HG03457 (cell line): ENCODE measurements around the gene KRTAP5-4.
"Not testable (repeated sequence)": the region's sequence is repeated elsewhere in the genome, so short reads cannot be mapped to it uniquely, and the experiment has no call there.

Experiments
- ATAC-seq: cut with Tn5 transposase; IDR thresholded peaks from one replicate; pipeline ENCODE4 v1.9.1; 2021; ENCODE audit warnings: moderate number of reproducible peaks; ENCODE audit not compliant: unreplicated experiment

Gene KRTAP5-4

DNA sequence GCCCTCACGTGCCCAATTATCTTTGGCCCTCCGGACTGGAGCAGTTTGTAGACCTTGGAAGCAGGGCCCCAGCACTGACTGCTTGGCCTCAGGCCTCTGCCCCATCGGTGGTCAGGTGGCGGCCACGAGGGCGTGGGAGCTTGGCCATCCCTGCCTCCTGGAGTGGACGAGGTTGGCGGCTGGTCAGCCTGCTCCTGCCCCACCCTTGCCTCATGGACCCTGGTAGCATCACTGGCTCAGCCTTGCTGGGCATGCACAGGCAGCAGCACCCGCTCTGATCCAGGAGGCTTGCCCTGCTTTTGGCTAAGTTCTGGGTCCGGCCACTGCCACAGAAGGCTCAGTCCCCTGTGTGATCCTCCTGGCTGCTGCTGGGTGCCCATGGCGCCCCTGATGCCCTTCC is 17.8 kb downstream of the KRTAP5-4 start:
- no peak for ATAC-seq

DNA sequence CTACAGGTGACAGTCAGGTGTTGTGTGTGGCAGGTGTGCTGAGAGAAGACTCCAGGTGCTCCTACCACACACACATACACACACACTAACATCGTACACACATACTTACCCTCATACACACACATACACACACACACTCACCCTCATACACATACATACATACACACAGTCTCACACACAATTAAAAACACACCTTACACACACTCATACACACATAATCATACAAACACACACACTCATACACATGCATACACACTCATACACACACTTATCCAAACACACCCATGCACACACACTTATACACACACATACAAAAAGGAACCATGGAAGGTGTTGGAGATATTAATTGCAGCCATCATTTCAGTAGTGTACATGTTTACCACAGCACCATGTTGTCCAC is 18.3 kb downstream of the KRTAP5-4 start:
- ATAC-seq, result no peak

DNA sequence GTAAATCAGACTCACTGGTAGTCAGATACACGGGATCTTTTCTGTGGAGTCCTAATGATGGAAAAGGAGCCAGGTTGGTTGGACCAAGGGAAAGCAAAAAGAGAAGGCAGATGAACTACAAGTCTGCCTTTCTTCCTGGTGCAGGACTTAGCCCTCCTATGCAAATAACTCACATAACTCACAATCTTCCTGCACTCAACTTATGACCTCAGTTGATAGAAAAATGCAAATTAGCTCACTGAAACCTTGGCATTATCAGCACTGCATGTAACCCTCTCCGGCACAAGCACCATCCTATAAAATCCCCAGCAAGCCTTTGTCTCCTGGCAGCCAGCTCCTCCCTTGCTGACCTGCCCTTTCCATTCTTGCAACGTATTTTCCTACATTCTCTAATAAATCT is 20.3 kb downstream of the KRTAP5-4 start:
- not testable (repeated sequence) for ATAC-seq

DNA sequence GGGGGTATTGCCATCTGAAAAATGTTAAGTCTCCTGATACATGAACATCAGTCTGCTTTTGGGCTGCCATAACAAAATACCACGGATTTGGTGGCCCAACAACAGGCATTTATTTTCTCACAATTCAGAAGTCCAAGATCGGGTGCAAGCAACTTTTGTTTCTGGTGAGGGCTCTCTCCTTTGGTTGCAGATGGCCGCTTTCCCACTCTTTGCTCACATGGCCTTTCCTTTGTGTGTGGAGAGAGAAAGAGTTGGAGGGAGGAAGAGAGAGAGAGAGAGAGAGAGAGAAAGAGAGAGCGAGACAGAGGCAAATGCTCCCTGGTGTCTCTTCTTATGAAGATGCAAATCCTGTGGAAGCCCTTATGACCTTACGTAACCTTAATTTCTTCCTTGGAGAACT is 21.3 kb downstream of the KRTAP5-4 start:
- ATAC-seq, result no peak

DNA sequence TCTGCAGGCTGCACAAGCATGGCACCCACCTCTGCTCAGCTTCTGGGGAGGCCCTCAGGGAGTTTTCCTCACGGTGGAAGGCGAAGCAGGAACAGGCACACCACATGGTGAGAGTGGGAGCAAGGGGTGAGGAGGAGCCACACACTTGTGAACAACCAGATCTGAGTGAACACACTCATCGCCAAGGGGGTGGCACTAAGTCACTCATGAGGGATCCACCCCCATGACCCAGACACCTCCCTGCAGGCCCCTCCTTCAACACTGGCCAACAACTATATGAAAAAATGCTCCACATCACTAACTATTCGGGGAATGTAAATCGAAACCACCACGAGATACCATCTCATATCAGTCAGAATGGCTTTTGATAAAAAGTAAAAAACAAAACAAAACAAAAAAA is 23.1 kb downstream of the KRTAP5-4 start:
- ATAC-seq, result no peak

DNA sequence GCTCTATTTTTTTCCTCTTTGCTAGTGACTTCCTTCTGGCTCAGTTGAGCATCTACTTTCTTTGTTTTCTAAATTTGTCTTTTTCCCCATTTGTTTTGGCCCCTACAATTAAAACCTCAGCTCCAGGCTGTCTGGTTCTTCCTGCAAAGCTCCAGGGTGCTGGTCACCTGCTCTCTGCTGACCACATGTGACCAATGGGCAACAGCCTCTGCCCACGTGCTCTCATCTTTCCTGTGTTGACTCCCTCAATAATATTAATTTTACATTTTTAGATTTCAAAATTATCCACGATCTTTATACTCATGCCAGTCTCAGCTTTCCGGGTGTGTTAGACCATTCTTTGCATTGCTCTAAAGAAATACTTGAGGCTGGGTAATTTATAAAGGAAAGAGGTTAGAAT is 23.5 kb downstream of the KRTAP5-4 start:
- ATAC-seq, result not testable (repeated sequence)

DNA sequence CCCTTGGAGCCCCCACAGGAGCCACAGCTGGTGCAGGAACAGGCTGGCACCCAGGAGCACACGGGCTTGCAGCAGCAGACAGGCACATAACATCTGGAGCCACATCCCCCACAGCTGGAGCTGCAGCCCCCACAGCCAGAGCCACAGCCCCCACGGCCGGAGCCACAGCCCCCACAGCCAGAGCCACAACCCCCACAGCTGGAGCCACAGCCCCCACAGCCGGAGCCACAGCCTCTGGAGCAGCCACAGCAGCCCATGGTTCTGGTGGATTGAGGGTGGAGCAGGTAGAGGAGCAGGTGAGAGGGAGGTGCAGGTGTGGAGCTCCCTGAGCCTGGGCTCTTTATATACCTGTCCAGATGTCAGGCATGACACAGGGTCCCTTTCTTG is 24.0 kb downstream of the KRTAP5-4 start, which contains the start of gene KRTAP5-2:
TSS of gene KRTAP5-2 (minus strand) at position 301 of the 387 bp plus-strand sequence. CDS start at position 257, 44 bp downstream.
- ATAC-seq, result no peak

DNA sequence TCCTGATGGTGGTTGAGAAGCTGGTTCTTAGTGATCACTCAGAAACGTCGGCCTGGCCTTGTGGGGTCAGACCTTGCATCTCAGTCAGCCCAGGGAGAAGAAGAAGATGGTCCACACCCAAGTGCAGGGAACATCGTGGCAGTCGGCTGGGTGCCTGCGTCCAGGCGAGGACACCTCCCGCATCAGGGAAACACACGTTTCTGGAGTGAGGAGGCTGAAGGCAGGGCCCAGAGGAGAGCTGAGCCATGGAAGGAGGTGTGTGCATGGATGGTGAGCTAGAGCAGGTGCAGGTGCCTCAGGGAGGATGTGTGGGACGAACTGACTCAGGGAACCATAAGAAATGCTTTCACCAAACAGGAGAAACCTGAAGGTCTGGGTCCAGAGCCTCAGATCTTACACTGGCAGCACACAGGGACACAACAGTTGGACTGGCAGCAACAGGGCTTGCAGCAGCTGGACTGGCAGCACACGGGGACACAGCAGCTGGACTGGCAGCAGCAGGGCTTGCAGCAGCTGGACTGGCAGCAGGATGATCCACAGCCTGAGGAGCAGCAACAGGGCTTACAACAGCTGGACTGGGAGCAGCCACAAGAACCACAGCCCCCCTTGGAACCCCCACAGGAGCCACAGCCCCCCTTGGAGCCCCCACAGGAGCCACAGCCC is 24.5 kb downstream of the KRTAP5-4 start:
- ATAC-seq, result no peak

DNA sequence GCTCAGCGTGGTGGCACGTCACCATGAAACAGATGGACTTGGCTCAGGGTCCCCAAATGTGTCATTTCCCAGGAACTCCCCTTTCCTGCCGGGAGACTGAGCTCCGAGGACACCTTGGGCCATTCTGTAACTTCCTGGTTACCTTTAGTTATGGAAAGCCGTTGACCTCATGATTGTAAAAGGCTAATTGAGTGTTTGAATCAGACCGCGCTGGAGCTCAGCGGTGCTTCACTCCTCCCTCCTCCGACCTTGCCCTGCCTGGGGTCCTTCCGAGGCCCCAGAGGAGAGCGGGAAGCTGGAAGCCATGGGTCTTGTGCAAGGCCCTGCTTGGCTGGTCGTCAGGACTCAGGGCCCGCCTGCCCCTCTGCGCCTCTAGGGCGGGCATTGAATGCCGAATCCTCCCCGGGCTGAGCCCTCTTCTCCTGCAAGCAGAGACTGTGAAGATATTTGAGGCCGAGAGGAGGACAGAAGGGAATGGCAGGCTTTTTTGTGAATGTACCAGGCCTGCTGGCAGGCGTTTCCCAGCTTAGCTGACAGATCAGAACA is 25.3 kb downstream of the KRTAP5-4 start:
- not testable (repeated sequence) for ATAC-seq

DNA sequence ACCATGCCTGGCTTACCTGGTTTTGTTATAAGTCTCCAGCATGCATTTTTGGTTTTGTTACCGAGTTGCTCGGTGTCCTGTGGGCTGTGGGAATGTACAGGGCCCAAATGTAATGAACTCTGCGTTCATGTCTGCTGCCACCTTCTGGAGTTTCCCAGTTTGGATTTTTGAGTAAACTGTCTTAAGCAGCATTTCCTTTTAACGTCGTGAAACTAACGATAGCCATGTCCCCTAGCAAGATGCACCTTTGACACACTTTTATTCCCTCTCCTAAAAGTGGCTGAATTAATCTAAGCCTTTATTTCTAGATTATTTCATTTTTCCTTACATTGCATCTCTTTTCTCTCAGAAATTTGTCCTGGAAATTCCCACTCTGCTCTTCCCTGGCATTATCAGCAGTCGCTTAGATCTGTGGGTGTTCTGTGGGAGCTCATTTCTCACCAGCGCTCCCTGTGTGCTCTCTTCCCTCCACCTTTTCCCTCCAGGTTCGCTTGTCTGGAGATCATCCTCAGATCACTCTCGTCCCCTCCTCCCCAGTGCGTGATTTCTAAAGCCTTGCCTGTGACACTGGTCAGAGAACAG is 25.9 kb downstream of the KRTAP5-4 start:
- not testable (repeated sequence) for ATAC-seq

DNA sequence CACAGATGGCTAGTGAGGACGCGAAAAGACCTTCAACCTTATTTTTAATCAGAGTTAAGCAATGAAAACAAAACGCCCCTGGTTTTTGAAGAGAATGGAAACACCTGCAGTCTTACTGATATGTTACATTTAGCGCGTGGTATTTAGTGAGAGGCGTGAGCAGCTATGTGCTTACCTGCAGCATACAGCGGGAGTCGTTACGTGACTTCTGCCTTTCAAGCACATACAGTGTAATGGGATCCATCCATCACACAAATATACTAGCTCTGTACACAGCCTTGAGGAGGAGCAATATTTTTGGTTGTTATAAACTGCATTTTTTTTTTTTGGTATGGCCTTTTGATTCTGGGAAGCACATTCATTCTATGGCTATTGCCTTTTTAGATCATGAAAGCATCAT is 29.3 kb downstream of the KRTAP5-4 start:
- no peak for ATAC-seq

DNA sequence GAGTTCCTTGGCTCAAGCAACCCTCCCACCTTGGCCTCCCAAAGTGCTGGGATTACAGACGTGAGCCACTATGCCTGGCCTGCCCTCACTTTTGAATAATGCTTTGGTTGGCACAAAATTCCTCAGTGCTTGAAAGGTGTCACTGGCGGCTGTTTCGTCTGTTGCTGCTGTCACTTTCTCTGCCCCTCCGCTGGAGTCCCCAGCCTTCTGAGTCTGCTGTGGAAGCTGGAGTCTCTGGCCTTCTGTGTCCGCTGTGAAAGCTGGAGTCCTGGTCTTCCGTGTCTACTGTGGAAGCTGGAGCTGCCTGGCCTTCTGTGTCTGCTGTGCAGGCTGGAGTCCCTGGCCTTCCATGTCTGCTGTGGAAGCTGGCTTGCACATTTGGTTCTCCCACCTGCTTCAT is 31.9 kb downstream of the KRTAP5-4 start:
- ATAC-seq, result no peak

DNA sequence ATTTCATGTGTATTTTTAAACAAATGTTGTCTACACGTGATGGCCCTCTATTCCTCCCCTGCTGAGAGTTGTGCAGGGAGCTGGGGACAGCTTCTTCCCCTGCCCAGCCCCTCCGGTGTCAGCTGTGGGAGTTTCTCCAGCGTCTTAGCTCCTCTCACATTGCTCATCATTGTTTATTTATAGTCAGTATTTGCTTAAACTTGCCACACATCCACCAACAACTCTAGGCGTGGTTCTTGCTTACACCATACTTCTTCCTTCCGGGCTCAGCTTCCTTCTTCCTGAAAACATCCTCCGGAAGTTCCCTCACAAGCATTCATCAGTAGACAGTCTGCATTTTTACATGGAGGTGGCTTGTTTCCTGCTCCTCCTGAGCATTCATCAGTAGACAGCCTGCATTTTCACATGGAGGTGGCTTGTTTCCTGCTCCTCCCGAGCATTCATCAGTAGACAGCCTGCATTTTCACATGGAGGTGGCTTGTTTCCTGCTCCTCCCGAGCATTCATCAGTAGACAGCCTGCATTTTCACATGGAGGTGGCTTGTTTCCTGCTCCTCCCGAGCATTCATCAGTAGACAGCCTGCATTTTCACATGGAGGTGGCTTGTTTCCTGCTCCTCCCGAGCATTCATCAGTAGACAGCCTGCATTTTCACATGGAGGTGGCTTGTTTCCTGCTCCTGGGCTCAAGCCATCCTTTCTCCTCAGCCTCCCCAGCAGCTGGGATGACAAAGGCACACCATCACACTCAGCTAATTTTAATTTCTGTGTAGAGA is 32.6 kb downstream of the KRTAP5-4 start:
- not testable (repeated sequence) for ATAC-seq

DNA sequence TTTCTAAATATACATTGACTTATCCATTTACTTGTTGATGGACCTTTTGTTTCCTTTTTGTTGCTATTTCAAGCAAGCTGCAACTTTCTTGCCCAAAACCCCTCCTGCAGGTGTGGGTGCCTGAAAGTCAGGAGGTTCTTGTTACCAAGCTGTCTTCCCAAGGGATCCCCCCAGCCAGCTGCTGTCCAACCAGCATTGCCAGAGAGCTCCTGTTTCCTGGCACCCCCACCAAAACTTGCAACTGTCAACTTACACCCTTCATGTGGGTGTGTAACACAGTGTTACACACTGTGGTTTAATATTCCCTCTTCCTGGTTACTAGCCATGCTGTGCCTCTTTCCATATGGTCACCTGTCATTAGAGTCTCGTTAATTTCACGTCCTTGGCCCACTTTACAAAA is 35.2 kb downstream of the KRTAP5-4 start:
- ATAC-seq, result no peak

DNA sequence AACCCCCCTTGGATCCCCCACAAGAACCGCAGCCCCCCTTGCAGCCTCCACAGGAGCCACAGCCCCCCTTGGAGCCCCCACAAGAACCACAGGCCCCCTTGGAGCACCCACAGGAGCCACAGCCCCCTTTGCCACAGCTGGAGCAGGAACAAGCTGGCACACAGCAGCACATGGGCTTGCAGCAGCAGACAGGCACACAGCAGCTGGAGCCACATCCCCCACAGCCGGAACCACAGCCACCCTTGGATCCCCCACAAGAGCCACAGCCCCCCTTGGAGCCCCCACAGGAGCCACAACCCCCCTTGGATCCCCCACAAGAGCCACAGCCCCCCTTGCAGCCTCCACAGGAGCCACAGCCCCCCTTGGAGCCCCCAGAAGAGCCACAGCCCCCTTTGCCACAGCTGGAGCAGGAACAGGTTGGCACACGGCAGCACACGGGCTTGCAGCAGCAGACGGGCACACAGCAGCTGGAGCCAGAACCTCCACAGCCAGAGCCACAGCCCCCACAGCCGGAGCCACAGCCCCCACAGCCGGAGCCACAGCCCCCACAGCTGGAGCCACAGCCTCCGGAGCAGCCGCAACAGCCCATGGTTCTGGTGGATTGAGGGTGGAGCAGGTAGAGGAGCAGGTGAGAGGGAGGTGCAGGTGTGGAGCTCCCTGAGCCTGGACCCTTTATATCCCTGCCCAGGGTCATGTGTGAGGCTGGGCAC is 37.1 kb downstream of the KRTAP5-4 start, which contains the start of gene KRTAP5-1:
TSS of gene KRTAP5-1 (minus strand) at position 623 of the 710 bp plus-strand sequence. CDS start at position 589, 34 bp downstream.
- not testable (repeated sequence) for ATAC-seq

DNA sequence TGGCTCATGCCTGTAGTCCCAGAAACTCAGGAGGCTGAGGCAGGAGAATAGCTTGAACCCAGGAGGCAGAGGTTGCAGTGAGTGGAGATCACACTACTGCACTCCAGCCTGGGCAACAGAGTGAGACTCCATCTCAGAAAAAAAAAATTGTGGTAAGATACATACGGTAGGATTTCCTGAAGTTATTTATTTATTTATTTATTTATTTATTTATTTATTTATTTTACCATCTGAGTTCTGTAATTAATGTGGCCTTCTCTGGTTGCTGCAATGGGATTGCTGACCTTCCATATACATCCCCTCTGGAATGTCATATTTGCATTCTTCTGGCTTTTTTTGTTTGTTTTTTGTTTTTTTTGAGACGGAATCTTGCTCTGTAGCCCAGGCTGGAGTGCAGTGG is 39.0 kb downstream of the KRTAP5-4 start:
- ATAC-seq, result not testable (repeated sequence)

DNA sequence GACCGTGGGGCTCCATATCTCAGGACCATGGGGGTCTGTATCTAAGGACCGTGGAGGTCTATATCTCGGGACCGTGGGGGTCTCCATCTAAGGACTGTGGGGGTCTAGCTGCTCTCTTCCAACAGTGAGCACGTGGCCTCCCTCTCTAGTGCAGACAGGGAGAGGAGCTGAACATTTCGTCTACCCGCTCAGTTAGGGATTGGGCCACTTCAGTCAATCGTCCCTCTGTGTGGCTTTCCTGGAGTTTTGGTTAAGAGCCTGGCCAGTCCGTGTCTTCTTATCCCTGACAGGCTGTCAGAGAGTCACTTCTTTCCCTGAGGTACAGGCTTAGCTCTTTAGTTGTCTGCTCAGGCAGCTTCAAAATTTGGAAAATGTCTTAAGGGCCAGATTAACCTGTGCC is 40.0 kb downstream of the KRTAP5-4 start:
- ATAC-seq, result no peak

DNA sequence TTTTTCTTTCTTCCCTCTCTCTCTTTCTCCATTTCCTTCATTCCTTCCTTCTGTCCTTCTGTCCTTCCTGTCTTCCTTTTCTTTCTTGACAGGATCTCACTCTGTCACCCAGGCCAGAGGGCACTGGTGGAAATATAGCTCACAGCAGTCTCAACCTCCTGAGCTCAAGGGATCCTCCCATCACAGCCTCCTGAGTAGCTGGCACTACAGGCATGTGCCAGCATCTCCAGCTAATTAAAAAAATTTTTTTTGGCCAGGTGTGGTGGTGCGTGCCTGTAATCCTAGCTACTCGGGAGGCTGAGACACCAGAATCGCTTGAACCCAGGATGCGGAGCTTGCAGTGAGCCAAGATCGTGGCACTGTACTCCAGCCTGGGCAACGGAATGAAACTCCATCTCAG is 45.1 kb downstream of the KRTAP5-4 start:
- no peak for ATAC-seq

DNA sequence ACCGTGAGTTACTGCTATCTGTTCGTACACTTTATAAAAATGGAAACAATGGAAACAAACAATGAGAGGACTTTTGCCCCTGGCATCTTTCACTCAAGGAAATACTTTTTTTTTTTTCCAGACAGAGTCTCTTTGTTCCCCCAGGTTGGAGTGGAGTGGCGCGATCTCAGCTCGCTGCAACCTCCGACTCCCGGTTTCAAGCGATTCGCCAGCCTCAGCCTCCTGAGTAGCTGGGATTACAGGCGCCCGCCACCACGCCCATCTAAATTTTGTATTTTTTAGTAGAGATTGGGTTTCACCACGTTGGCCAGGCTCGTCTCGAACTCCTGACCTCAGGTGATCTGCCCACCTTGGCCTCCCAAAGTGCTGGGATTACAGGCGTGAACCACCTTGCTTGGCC is 46.2 kb downstream of the KRTAP5-4 start:
- ATAC-seq, result not testable (repeated sequence)

DNA sequence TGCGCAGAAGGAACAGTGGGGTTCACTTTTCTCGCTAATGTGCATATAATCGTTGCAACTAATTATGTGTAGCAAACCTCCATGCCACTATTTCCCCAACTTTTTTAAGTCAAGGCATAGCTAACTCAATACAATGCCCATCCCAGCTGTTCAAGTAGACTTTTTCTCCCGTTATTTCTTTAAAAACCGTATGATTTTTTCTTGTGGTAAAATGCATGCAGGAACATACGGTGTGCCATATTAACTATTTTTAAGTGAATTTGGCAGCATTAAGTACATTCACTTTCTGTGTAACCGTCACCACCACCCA is 47.0 kb downstream of the KRTAP5-4 start:
- ATAC-seq, result no peak
